ENCODE results near the gene RAP2A.

- TF ChIP-seq CTCF (IDR thresholded peaks at IDR 0.05; ENCODE audit: low read length): no peak
- no peak for TF ChIP-seq EZH2phosphoT487 (IDR thresholded peaks at IDR 0.05; ENCODE audit: low read length)
These were observed 39.4 kb upstream of the RAP2A start for GRCh38 chr13:97394542-97394941.
